LNCAP (cell line): Measurements from ENCODE around the gene TEX44.
A peak's percentile ranks its signal among the peaks of the same experiment; 100 is the strongest.

Experiments used
- CTCF ChIP-seq: fragments of 450-650 bp; IDR thresholded peaks from 2 replicates; pipeline ENCODE4 v1.5.1; 2017; ENCODE audit warnings: mild to moderate bottlenecking

Gene TEX44

GRCh38 chr2:231597627-231598026 lies 5.0 kb downstream of the TEX44 start:
- no peak for TF ChIP-seq CTCF

GRCh38 chr2:231600619-231601355 lies 8.1 kb downstream of the TEX44 start:
- TF ChIP-seq CTCF: no peak

- peak; percentile 86 for TF ChIP-seq CTCF
Observed at GRCh38 chr2:231601356-231602229, 8.9 kb downstream of the TEX44 start.

- TF ChIP-seq CTCF: no peak
Observed at GRCh38 chr2:231602859-231603467, 10.3 kb downstream of the TEX44 start.

- TF ChIP-seq CTCF: no peak
Observed at GRCh38 chr2:231604101-231604684, 11.5 kb downstream of the TEX44 start.

- TF ChIP-seq CTCF: no peak
Observed at GRCh38 chr2:231604685-231605606, 12.3 kb downstream of the TEX44 start.
